H9 (cell line): ENCODE results near the gene NFIX. TPM values are rescaled to one million over a fixed set of nuclear protein-coding genes. Genes with fewer than 3 reads are reported as not detected.

Experiments
- DNase-seq: peaks from one replicate; pipeline ENCODE4 v3.0.0-alpha.2; 2017
- H2AFZ ChIP-seq: one replicate; pipeline ENCODE4 v1.6.1; 2013; ENCODE audit warnings: mild to moderate bottlenecking, low read length, control low read depth, moderate library complexity
- H2AK5ac ChIP-seq: 2 replicates; pipeline ENCODE4 v1.6.1; 2013; ENCODE audit warnings: low read length, control low read depth, mixed read lengths; ENCODE audit not compliant: insufficient read length
- H2BK120ac ChIP-seq: one replicate; pipeline ENCODE4 v1.6.1; 2013; ENCODE audit warnings: low read depth, mild to moderate bottlenecking, low read length, control low read depth, inconsistent platforms; ENCODE audit not compliant: poor library complexity, severe bottlenecking
- H2BK12ac ChIP-seq: 2 replicates; pipeline ENCODE4 v1.6.1; 2013; ENCODE audit warnings: low read length, control low read depth, mixed read lengths, low read depth; ENCODE audit not compliant: insufficient read length
- H2BK15ac ChIP-seq: 2 replicates; pipeline ENCODE4 v1.6.1; 2013; ENCODE audit warnings: low read depth, low read length, control low read depth
- H2BK20ac ChIP-seq: one replicate; pipeline ENCODE4 v1.6.1; 2013; ENCODE audit warnings: low read depth, mild to moderate bottlenecking, low read length, control low read depth, inconsistent platforms; ENCODE audit not compliant: poor library complexity, severe bottlenecking
- H2BK5ac ChIP-seq: 2 replicates; pipeline ENCODE4 v1.6.1; 2013; ENCODE audit warnings: low read length, control low read depth, mixed read lengths; ENCODE audit not compliant: insufficient read length
- H3K14ac ChIP-seq: 2 replicates; pipeline ENCODE4 v1.6.1; 2013; ENCODE audit warnings: low read length, control low read depth; ENCODE audit not compliant: insufficient read depth
- H3K18ac ChIP-seq: 2 replicates; pipeline ENCODE4 v1.6.1; 2013; ENCODE audit warnings: low read depth, mild to moderate bottlenecking, mixed read lengths, low read length, control low read depth; ENCODE audit not compliant: insufficient read length
- H3K23ac ChIP-seq: 2 replicates; pipeline ENCODE4 v1.6.1; 2013; ENCODE audit warnings: low read length, control low read depth, mixed read lengths, low read depth; ENCODE audit not compliant: insufficient read length
- H3K23me2 ChIP-seq: 2 replicates; pipeline ENCODE4 v1.6.1; 2013; ENCODE audit warnings: low read depth, mild to moderate bottlenecking, mixed read lengths, low read length, control low read depth; ENCODE audit not compliant: insufficient read length, poor library complexity, severe bottlenecking
- H3K27ac ChIP-seq: 2 replicates; pipeline ENCODE4 v1.5.1; 2013; ENCODE audit warnings: low read length, control low read depth, mixed read lengths, low read depth; ENCODE audit not compliant: insufficient read length
- H3K27me3 ChIP-seq: 2 replicates; pipeline ENCODE4 v1.6.1; 2013; ENCODE audit warnings: low read length, control low read depth, inconsistent platforms; ENCODE audit not compliant: insufficient read depth
- H3K4ac ChIP-seq: 2 replicates; pipeline ENCODE4 v1.6.1; 2013; ENCODE audit warnings: low read depth, mild to moderate bottlenecking, control low read depth, inconsistent platforms, low read length, moderate library complexity
- H3K4me1 ChIP-seq: 2 replicates; pipeline ENCODE4 v1.6.1; 2013; ENCODE audit warnings: low read length, control low read depth, inconsistent platforms; ENCODE audit not compliant: insufficient read depth
- H3K4me2 ChIP-seq: 2 replicates; pipeline ENCODE4 v1.6.1; 2013; ENCODE audit warnings: low read length, control low read depth, mixed read lengths; ENCODE audit not compliant: insufficient read length, insufficient read depth
- H3K56ac ChIP-seq: 2 replicates; pipeline ENCODE4 v1.6.1; 2013; ENCODE audit warnings: low read depth, mild to moderate bottlenecking, mixed read lengths, low read length, control low read depth; ENCODE audit not compliant: insufficient read length
- H3K79me1 ChIP-seq: 2 replicates; pipeline ENCODE4 v1.6.1; 2013; ENCODE audit warnings: low read depth, mild to moderate bottlenecking, moderate library complexity, low read length, control low read depth, inconsistent platforms; ENCODE audit not compliant: insufficient read depth, poor library complexity, severe bottlenecking
- H3K79me2 ChIP-seq: 2 replicates; pipeline ENCODE4 v1.6.1; 2013; ENCODE audit warnings: low read length, control low read depth, inconsistent platforms; ENCODE audit not compliant: insufficient read depth
- H3K9ac ChIP-seq: 2 replicates; pipeline ENCODE4 v1.6.1; 2013; ENCODE audit warnings: low read length, control low read depth, mixed read lengths; ENCODE audit not compliant: insufficient read length; ENCODE audit errors: extremely low read depth
- H3K9me3 ChIP-seq: one replicate; pipeline ENCODE4 v1.6.1; 2013; ENCODE audit warnings: low read depth, low read length, inconsistent platforms; ENCODE audit not compliant: control insufficient read depth
- H3T11ph ChIP-seq: one replicate; pipeline ENCODE4 v1.6.1; 2013; ENCODE audit warnings: mild to moderate bottlenecking, low read length, control low read depth, inconsistent platforms
- H4K20me1 ChIP-seq: one replicate; pipeline ENCODE4 v1.6.1; 2013; ENCODE audit not compliant: control insufficient read depth, insufficient read length, insufficient read depth
- H4K5ac ChIP-seq: 2 replicates; pipeline ENCODE4 v1.6.1; 2013; ENCODE audit warnings: low read depth, mild to moderate bottlenecking, mixed read lengths, low read length, control low read depth; ENCODE audit not compliant: insufficient read length
- H4K8ac ChIP-seq: replicated peaks from 2 replicates; pipeline ENCODE4 v1.6.1; 2013; ENCODE audit warnings: low read length, control low read depth, mixed read lengths, low read depth; ENCODE audit not compliant: insufficient read length
- H4K91ac ChIP-seq: 2 replicates; pipeline ENCODE4 v1.6.1; 2013; ENCODE audit warnings: low read depth, mild to moderate bottlenecking, moderate library complexity, mixed read lengths, low read length, control low read depth; ENCODE audit not compliant: insufficient read length
- H3K27ac Mint-ChIP-seq, 3 experiments: 2 replicates in 2 of 3; 3 replicates in 1 of 3; pipeline ENCODE4 v1.8.0; 2020 to 2021; ENCODE audit warnings: mixed read lengths in 3 of 3, mild to moderate bottlenecking in 1 of 3, moderate library complexity in 1 of 3
- H3K27me3 Mint-ChIP-seq: 2 replicates; pipeline ENCODE4 v1.8.0; 2021; ENCODE audit warnings: low read depth, mild to moderate bottlenecking, moderate library complexity, mixed read lengths
- H3K36me3 Mint-ChIP-seq, 3 experiments: 2 replicates in 2 of 3; 3 replicates in 1 of 3; pipeline ENCODE4 v1.8.0; 2020 to 2021; ENCODE audit warnings: low read depth in 3 of 3, mixed read lengths in 3 of 3; ENCODE audit not compliant: insufficient read depth in 1 of 3
- H3K4me1 Mint-ChIP-seq, 2 experiments: 2 replicates each; pipeline ENCODE4 v1.8.0; 2020; ENCODE audit warnings: mixed read lengths in 2 of 2
- H3K4me3 Mint-ChIP-seq, 2 experiments: 2 replicates in 1 of 2; 3 replicates in 1 of 2; pipeline ENCODE4 v1.8.0; 2020 to 2021; ENCODE audit warnings: mild to moderate bottlenecking in 2 of 2, mixed read lengths in 2 of 2, moderate library complexity in 1 of 2
- H3K9me3 Mint-ChIP-seq, 2 experiments: 2 replicates in 1 of 2; 3 replicates in 1 of 2; pipeline ENCODE4 v1.8.0; 2020; ENCODE audit warnings: mild to moderate bottlenecking in 2 of 2, mixed read lengths in 2 of 2, moderate library complexity in 1 of 2
- CTCF ChIP-seq: fragments of 200-600 bp; sonication (generic); conservative IDR thresholded peaks from 3 replicates; pipeline ENCODE4 v1.8.0; 2021; ENCODE audit warnings: antibody characterized with exemption, mild to moderate bottlenecking
- WGBS: extraction: QIAGEN DNeasy Blood & Tissue Kit; methylation state at CpG from one replicate; pipeline ENCODE4 v1.1.7; 2013; ENCODE audit warnings: missing lambda C conversion rate, low lambda C conversion rate, mixed read lengths; ENCODE audit not compliant: insufficient read length; ENCODE audit errors: extremely low coverage; 5-methylcytosine and 5-hydroxymethylcytosine counted together
- total RNA-seq: library from RNA; stranded (reverse); gene quantifications from 2 replicates; pipeline ENCODE4 v1.2.1, GENCODE V29; 2021

Gene NFIX
- total RNA-seq, 1 experiment from 2014 or later: 0.31 TPM

- Histone ChIP-seq H3K9ac (no peak overlapping the region), H2AK5ac (no peak overlapping the region), H4K20me1 (peaks cover 3% of the 10 kb centered on the region), H3K27me3 (peaks cover 5% of the 10 kb centered on the region; the same call in 1 of the 2 replicates), H2BK15ac (no peak overlapping the region), H2BK12ac (no peak overlapping the region), H3K14ac (no peak overlapping the region), H4K5ac (no peak overlapping the region), H4K91ac (no peak overlapping the region), H2AFZ (no peak overlapping the region), H4K8ac (no peak overlapping the region), H3K23ac (no peak overlapping the region), H2BK20ac (no peak overlapping the region), H3K18ac (no peak overlapping the region), H2BK120ac (no peak overlapping the region), H3K56ac (no peak overlapping the region), H3T11ph (no peak overlapping the region), H3K23me2 (no peaks in the 10 kb centered on the region), H2BK5ac (no peak overlapping the region), H3K9me3 (no peaks in the 10 kb centered on the region), H3K27ac (no peak overlapping the region), H3K4me1 (no peaks in the 10 kb centered on the region), H3K79me2 (no peaks in the 10 kb centered on the region), H3K4me2 (no peak overlapping the region), H3K79me1 (no peaks in the 10 kb centered on the region), H3K4ac (no peak overlapping the region)
- Mint-ChIP-seq H3K27me3 (peaks cover 26% of the 10 kb centered on the region), H3K9me3 (peaks cover 0 to 5% of the 10 kb centered on the region in 2 experiments; a peak in 3 of 5 replicates), H3K4me1 (peaks cover 7% of the 10 kb centered on the region in 2 experiments), H3K4me3 (no peak overlapping the region), H3K27ac (peak overlapping the region in 1 of 3 experiments; percentile 92; a peak in 1 of 7 replicates), H3K36me3 (peaks cover 9 to 17% (median 16%) of the 10 kb centered on the region in 3 experiments)
- no peak for DNase-seq
- peak; percentile 9; the same call in 1 of the 3 replicates for TF ChIP-seq CTCF
- WGBS: no CpG with 5 or more reads among the region's 29 CpGs
These were observed 109.8 kb downstream of the NFIX start for GRCh38 chr19:13104848-13105711.
